SH-SY5Y (cell line): ENCODE results near the gene JADE3.

Experiments used
- GATA2 ChIP-seq: IDR thresholded peaks from 2 replicates; pipeline ENCODE4 v1.6.1; 2011; ENCODE audit warnings: mild to moderate bottlenecking, low read depth, low read length
- GATA3 ChIP-seq: IDR thresholded peaks from 2 replicates; pipeline ENCODE4 v1.6.1; 2011; ENCODE audit warnings: low read depth, mild to moderate bottlenecking, low read length, moderate library complexity

JADE3 gene

GRCh38 chrX:46961574-46962283 is 49.5 kb downstream of the JADE3 start:
- TF ChIP-seq GATA3: no peak
- TF ChIP-seq GATA2: no peak

- TF ChIP-seq GATA3 (no peak), GATA2 (no peak)
Measured at GRCh38 chrX:46965125-46965758, 53.0 kb downstream of the JADE3 start.

GRCh38 chrX:46967547-46967946 is 55.3 kb downstream of the JADE3 start:
- TF ChIP-seq GATA3 (no peak), GATA2 (no peak)

- TF ChIP-seq GATA3: no peak
- TF ChIP-seq GATA2: no peak
Measured at GRCh38 chrX:46978341-46979291, 66.4 kb downstream of the JADE3 start.

- no peak for TF ChIP-seq GATA2
- TF ChIP-seq GATA3: no peak
Measured at GRCh38 chrX:46984705-46985104, 72.5 kb downstream of the JADE3 start.

GRCh38 chrX:46989548-46989947 is 77.3 kb downstream of the JADE3 start:
- no peak for TF ChIP-seq GATA2
- TF ChIP-seq GATA3: no peak

GRCh38 chrX:46991664-46992063 is 79.4 kb downstream of the JADE3 start:
- TF ChIP-seq GATA3 (no peak), GATA2 (no peak)

- no peak for TF ChIP-seq GATA2
Measured at GRCh38 chrX:46992070-46992469, 79.8 kb downstream of the JADE3 start.

GRCh38 chrX:46994096-46994495 is 81.9 kb downstream of the JADE3 start:
- no peak for TF ChIP-seq GATA3
- no peak for TF ChIP-seq GATA2

GRCh38 chrX:47012131-47012530 is 99.9 kb downstream of the JADE3 start:
- TF ChIP-seq GATA3 (no peak), GATA2 (no peak)

- TF ChIP-seq GATA2 (no peak), GATA3 (no peak)
Measured at GRCh38 chrX:47026198-47026597, 114.0 kb downstream of the JADE3 start.

- TF ChIP-seq GATA3 (no peak), GATA2 (no peak)
Measured at GRCh38 chrX:47030339-47030738, 118.1 kb downstream of the JADE3 start.

GRCh38 chrX:47047989-47048388 is 135.8 kb downstream of the JADE3 start:
- TF ChIP-seq GATA3: no peak
- no peak for TF ChIP-seq GATA2

- no peak for TF ChIP-seq GATA3
- TF ChIP-seq GATA2: no peak
Measured at GRCh38 chrX:47059142-47059874, 147.1 kb downstream of the JADE3 start.
